A673 (cell line): ENCODE results near the gene ASTN1. TPM values are rescaled to one million over a fixed set of nuclear protein-coding genes. Genes with fewer than 3 reads are reported as not detected.

ENCODE experiments used
- BruUV-seq: library from RNA; stranded (reverse); fragments of 400-500 nt; replicated peaks from 2 replicates; lab custom pipeline; 2021; lab: Mats Ljungman, UMichigan
- CTCF ChIA-PET: fragments of 300-600 bp; sonication (Branson Sonifier 250); formaldehyde crosslinking; loops from one replicate; lab custom pipeline; 2022; ENCODE audit warnings: antibody characterized with exemption; lab: Charles Lee
- POLR2A ChIA-PET: fragments of 300-600 bp; sonication (Branson Sonifier 250); formaldehyde crosslinking; loops from one replicate; lab custom pipeline; 2022; ENCODE audit warnings: antibody characterized with exemption; ENCODE audit not compliant: low non-redundant PET; lab: Charles Lee
- DNase-seq: peaks from one replicate; pipeline ENCODE4 v3.0.0-alpha.2; 2015; ENCODE audit warnings: low spot score
- H3K27ac ChIP-seq: fragments of 200-600 bp; sonication (generic); 2 replicates; pipeline ENCODE4 v1.5.1; 2016; ENCODE audit warnings: mixed run types, low read depth, mild to moderate bottlenecking, mixed read lengths, antibody characterized with exemption, low read length; ENCODE audit not compliant: poor library complexity, severe bottlenecking
- H3K27me3 ChIP-seq: fragments of 200-600 bp; sonication (generic); replicated peaks from 2 replicates; pipeline ENCODE4 v1.6.1; 2017; ENCODE audit warnings: mixed run types, low read depth, mild to moderate bottlenecking, mixed read lengths, antibody characterized with exemption, low read length; ENCODE audit not compliant: insufficient read depth, poor library complexity
- H3K36me3 ChIP-seq: fragments of 200-600 bp; sonication (generic); 2 replicates; pipeline ENCODE4 v1.6.1; 2016; ENCODE audit warnings: mixed run types, mild to moderate bottlenecking, mixed read lengths, antibody characterized with exemption, low read length; ENCODE audit not compliant: insufficient read depth, poor library complexity, severe bottlenecking
- H3K4me1 ChIP-seq: fragments of 200-600 bp; sonication (generic); 2 replicates; pipeline ENCODE4 v1.6.1; 2017; ENCODE audit warnings: mixed run types, mild to moderate bottlenecking, mixed read lengths, antibody characterized with exemption, low read length; ENCODE audit not compliant: insufficient read depth, poor library complexity, severe bottlenecking
- H3K4me3 ChIP-seq: fragments of 200-600 bp; sonication (generic); 2 replicates; pipeline ENCODE4 v1.5.1; 2016; ENCODE audit warnings: low read depth, mixed run types, mild to moderate bottlenecking, mixed read lengths, low read length; ENCODE audit not compliant: poor library complexity, severe bottlenecking
- H3K9me3 ChIP-seq: fragments of 200-600 bp; sonication (generic); 2 replicates; pipeline ENCODE4 v1.6.1; 2016; ENCODE audit warnings: mixed run types, low read depth, mild to moderate bottlenecking, mixed read lengths, antibody characterized with exemption, low read length; ENCODE audit not compliant: poor library complexity, severe bottlenecking
- EZH2 ChIP-seq: fragments of 200-600 bp; sonication (generic); IDR thresholded peaks from 2 replicates; pipeline ENCODE4 v1.6.1; 2017; ENCODE audit warnings: borderline replicate concordance, low read depth, mild to moderate bottlenecking, mixed read lengths, antibody characterized with exemption, low read length; ENCODE audit not compliant: poor library complexity, severe bottlenecking
- intact Hi-C: fragments of 100-400 bp; cut with micrococcal nuclease; formaldehyde crosslinking; loops from one replicate; pipeline ENCODE4 v1.10.0; 2022; ENCODE audit not compliant: unreplicated experiment
- total RNA-seq: library from RNA; stranded (reverse); gene quantifications from 2 replicates; pipeline ENCODE4 v1.2.3, GENCODE V29; 2021
- TF ChIP-seq, protein P1 (sequence below): fragments of 300-800, 200-600 bp; sonication (generic); conservative IDR thresholded peaks from 2 replicates; pipeline ENCODE4 v1.5.1; 2017; ENCODE audit warnings: low read depth, mild to moderate bottlenecking, antibody characterized with exemption, low read length, moderate library complexity, mixed read lengths

Gene ASTN1
- total RNA-seq, 1 experiment from 2014 or later: 0.41 TPM

DNA sequence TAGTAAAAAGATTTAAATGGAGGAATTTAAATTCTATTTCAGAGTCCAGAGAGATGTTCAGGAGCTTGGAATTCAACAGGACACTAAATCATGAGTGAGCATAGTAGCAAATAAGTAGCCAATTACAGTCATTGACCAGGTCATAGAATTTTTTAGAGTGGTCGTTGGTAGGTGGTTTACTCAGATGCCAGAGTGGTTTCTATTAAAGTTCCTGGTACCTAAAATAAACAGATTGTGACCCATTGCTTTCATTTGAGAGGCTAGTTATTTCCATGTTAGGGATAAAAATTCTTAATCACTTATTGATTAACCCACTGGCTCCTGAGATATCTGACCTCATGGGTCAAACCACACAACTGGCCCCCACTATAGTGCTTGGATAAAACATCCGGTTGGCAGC is 201.3 kb downstream of the ASTN1 start:
- no peak overlapping the region for H3K27ac ChIP-seq
- no TSS peak for BruUV-seq
- ChIA-PET CTCF (no interaction called here), POLR2A (no interaction called here)
- H3K27me3 ChIP-seq: no peaks in the 10 kb centered on the region
- intact Hi-C loops: no loop called here
- H3K9me3 ChIP-seq: no peaks in the 10 kb centered on the region
- H3K4me3 ChIP-seq: no peak overlapping the region
- no peak for TF ChIP-seq EZH2
- TF ChIP-seq, protein P1, sequence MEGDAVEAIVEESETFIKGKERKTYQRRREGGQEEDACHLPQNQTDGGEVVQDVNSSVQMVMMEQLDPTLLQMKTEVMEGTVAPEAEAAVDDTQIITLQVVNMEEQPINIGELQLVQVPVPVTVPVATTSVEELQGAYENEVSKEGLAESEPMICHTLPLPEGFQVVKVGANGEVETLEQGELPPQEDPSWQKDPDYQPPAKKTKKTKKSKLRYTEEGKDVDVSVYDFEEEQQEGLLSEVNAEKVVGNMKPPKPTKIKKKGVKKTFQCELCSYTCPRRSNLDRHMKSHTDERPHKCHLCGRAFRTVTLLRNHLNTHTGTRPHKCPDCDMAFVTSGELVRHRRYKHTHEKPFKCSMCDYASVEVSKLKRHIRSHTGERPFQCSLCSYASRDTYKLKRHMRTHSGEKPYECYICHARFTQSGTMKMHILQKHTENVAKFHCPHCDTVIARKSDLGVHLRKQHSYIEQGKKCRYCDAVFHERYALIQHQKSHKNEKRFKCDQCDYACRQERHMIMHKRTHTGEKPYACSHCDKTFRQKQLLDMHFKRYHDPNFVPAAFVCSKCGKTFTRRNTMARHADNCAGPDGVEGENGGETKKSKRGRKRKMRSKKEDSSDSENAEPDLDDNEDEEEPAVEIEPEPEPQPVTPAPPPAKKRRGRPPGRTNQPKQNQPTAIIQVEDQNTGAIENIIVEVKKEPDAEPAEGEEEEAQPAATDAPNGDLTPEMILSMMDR: no peak
- no peaks in the 10 kb centered on the region for H3K36me3 ChIP-seq
- H3K4me1 ChIP-seq: no peaks in the 10 kb centered on the region
- no peak for DNase-seq

DNA sequence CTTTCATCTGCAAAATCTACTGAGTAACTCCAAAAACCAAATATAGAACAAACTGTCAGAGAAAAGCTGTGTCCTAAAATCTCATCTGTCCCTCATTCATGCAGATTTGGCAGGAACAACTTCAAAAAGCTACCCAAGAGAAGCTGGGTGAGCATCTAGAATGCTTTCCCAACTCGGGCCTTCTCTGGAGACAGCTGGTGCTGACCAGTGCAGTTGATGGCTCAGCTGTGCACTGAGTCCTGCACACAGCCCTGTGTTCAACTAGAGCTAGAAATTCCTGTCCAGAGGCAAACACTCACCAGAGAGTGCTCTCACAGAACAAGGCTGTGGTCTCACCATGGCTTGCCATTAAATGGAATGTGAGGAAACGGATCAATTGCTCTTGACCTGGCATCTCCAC is 202.8 kb downstream of the ASTN1 start:
- Histone ChIP-seq H3K4me1 (no peaks in the 10 kb centered on the region), H3K27ac (no peak overlapping the region), H3K4me3 (no peak overlapping the region), H3K27me3 (no peaks in the 10 kb centered on the region), H3K36me3 (no peaks in the 10 kb centered on the region), H3K9me3 (no peaks in the 10 kb centered on the region)
- intact Hi-C loops: no loop called here
- DNase-seq: no peak
- BruUV-seq: no TSS peak
- ChIA-PET CTCF (no interaction called here), POLR2A (no interaction called here)
- TF ChIP-seq EZH2: no peak

DNA sequence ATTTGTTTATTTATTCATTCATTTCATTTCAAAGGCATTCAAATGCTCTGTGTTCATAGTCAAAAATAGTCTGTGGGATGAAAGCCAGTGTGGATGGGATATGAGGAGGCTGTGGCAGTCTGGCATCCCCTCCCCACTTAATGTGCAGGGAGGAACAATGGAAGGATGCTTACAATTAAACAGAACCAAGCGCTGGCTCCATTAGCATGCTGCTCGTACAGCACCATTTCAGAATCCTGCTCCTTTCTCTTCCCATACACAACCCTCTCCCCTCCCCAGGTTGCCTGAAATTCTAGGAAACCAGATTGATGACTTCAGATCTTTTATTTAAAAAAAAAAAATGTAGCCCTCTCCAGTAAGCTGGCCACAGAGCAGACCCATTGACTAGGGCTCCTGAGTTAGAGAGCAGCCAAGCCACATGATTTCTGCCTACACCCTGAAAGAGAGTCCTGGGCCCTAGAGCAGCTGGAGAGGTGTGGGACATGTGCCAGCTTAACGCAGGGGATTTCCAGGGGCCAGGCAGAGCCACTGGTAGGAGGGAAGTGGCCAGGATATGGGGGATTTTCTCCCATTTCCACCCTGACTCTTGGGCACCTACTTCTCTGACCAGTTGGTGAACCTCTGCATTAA is 205.2 kb downstream of the ASTN1 start:
- BruUV-seq: no TSS peak
- H3K4me3 ChIP-seq: no peak overlapping the region
- intact Hi-C loops: no loop called here
- no peak for DNase-seq
- CTCF ChIA-PET: no interaction called here
- H3K27ac ChIP-seq: no peak overlapping the region
- POLR2A ChIA-PET: interaction anchor here (0.7 kb wide), 1 partner anchor 62 kb away, joined by 3 read pairs; no protein-coding TSS in a partner anchor
- TF ChIP-seq, protein P1: no peak
- no peak for TF ChIP-seq EZH2
- no peaks in the 10 kb centered on the region for H3K36me3 ChIP-seq
- H3K27me3 ChIP-seq: no peaks in the 10 kb centered on the region
- no peaks in the 10 kb centered on the region for H3K9me3 ChIP-seq
- H3K4me1 ChIP-seq: peaks cover 11% of the 10 kb centered on the region

DNA sequence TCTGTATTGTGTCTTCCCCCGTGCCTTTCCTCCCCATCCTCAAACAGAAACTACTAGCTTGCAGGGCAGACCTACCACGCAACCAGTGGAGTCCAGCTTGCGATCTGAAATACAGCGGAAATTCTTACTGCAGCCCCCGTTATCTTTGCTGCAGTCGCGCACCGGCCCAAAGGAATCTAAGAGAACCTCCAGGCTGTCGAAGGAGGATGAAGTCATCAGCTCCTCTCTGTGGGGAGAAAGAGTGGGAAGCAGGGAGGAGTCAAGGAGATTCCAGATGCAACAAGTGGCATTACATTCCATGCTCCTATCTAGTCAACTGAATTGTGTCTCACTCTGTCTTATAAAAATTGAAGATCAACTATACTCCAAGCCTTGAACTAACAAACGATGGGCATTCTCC is 206.9 kb downstream of the ASTN1 start:
- no peak for DNase-seq
- no peak overlapping the region for H3K27ac ChIP-seq
- POLR2A ChIA-PET: no interaction called here
- CTCF ChIA-PET: no interaction called here
- H3K9me3 ChIP-seq: no peaks in the 10 kb centered on the region
- peaks cover 28% of the 10 kb centered on the region for H3K4me1 ChIP-seq
- intact Hi-C loops: no loop called here
- no peak overlapping the region for H3K4me3 ChIP-seq
- no TSS peak for BruUV-seq
- no peaks in the 10 kb centered on the region for H3K27me3 ChIP-seq
- TF ChIP-seq EZH2: no peak
- TF ChIP-seq, protein P1: no peak
- no peaks in the 10 kb centered on the region for H3K36me3 ChIP-seq
